Measurements from ENCODE around the gene IL13.
"Not testable (repeated sequence)": the region's sequence is repeated elsewhere in the genome, so short reads cannot be mapped to it uniquely, and the experiment has no call there.

IL13 gene

DNA sequence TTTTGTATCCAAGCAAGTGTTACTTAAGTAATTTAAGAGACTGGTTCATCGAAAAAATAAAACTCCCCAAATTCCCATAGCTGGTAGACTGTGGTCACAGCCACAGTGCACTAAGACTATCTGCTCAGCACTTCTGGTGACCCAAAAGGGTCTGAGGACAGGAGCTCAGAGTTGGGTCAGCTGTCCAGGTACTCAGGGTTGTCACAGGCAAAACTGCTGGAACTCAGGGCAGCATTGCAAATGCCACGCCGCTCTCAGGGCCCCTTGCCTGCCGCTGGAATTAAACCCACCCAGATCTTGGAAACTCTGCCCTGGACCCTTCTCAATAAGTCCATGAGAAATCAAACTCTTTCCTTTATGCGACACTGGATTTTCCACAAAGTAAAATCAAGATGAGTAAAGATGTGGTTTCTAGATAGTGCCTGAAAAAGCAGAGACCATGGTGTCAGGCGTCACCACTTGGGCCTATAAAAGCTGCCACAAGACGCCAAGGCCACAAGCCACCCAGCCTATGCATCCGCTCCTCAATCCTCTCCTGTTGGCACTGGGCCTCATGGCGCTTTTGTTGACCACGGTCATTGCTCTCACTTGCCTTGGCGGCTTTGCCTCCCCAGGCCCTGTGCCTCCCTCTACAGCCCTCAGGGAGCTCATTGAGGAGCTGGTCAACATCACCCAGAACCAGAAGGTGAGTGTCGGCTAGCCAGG, at the start of gene IL13:
IL13 (plus strand) TSS at position 498 of the 705 bp plus-strand sequence; CDS start at position 512, 14 bp downstream.
- DNase-seq (ENCODE audit: low read depth, low spot score) = no peak

- DNase-seq (ENCODE audit: low read depth, low spot score) = no peak
Observed at GRCh38 chr5:132611965-132612364, 46.0 kb upstream of the IL13 start.

DNA sequence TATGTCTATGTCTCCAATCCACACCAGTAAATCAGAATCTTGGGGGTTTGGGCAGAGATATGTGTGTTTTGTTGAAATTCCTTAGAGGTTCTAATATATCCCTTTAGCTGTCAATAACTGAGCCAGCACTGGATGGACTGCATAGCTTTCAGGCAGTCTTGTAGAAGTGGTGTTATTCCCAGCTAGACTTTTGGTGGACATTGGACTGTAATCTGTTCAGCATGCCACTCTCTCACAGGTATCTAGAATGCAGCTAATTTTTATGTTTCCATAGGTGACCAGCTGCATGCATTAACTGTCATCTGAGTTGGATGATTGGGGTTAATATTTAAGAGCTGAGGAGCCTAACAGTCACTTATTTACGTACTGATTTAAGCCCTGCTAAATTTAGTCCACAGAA, 45.1 kb upstream of the IL13 start:
- no peak for DNase-seq (ENCODE audit: low read depth, low spot score)

- DNase-seq (ENCODE audit: low read depth, low spot score) = no peak
Observed at GRCh38 chr5:132621699-132622098, 36.3 kb upstream of the IL13 start.

GRCh38 chr5:132622608-132623007, 35.4 kb upstream of the IL13 start:
- peak; percentile 12 for DNase-seq (ENCODE audit: low read depth, low spot score)

GRCh38 chr5:132627470-132627869, 30.5 kb upstream of the IL13 start:
- no peak for DNase-seq (ENCODE audit: low read depth, low spot score)

DNA sequence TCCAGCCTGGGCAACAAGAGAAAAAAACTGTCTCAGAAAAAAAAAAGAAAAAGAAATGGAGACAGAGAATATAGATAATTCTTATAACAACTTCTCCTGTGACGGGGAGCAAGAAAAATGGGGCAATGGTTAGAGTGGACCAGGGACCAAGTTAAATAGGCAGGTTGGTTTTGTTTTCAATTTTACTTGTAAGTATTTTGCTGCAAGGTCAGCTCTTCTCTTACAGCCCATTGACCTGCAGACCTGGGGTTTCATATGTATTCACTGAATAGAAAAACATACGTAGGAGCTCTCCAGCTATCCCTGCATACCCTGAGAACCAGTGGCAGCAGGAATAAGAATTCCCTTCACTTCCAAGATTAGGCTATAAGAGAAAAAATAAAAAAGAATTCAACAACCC, 29.2 kb upstream of the IL13 start:
- no peak for DNase-seq (ENCODE audit: low read depth, low spot score)

- DNase-seq (ENCODE audit: low read depth, low spot score) = no peak
Observed at GRCh38 chr5:132629230-132629944, 28.6 kb upstream of the IL13 start.

DNA sequence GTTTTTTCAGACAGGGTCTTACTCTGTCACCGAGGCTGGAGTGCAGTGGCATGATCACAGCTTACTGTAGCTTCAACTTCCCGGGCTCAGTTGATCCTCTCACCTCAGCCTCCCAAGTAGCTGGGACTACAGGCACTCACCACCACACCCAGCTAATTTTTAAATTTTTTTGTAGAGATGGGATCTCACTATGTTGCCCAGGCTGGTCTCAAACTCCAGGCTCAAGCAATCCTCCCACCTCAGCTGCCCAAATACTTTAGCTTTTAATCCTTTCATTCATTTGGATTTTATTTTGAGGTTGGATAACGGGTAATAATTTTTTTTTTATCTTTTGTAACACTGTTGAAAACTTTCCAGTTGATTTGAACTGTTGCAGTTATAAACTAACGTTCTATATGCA, 24.4 kb upstream of the IL13 start:
- not testable (repeated sequence) for DNase-seq (ENCODE audit: low read depth, low spot score)

DNA sequence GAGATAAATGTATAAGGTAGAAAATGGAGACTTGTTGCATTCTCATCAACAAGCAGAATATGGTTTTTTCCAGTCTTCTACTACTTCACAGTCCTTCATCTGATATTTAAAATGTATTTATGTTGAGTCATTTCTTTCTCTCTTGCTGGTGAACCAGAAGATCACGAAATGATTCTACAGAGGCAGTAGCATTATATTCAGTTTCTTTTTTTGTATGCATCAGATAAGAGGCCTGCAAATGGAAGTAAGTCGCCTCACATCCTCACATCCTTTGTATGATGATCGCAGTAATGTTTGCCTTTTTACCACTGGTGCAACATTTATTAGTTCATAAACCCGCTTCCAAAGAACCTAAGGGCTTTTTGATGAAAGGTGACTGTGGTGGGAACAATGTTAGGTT, 22.1 kb upstream of the IL13 start:
- no peak for DNase-seq (ENCODE audit: low read depth, low spot score)

GRCh38 chr5:132637241-132637640, 20.7 kb upstream of the IL13 start:
- no peak for DNase-seq (ENCODE audit: low read depth, low spot score)

DNA sequence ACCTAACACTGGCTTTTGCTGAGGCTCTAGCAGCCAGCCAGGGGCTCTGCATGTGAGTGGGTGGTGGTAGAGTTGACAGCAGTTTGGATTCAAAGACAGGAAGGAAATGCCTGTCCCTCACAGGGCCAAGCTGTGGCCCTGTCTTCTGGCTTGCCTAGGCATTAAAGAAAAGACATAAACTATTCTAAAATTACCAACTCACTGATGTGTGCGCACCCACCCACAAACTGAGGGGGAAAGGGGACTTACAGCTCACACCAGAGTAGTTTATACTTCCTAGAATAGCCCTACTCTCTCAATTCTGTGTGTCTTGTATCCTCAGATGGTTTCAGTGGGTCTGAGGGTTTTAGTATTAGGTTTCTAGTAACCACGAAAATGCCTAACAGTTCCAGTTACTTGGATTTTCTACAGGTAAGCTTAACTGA, 18.3 kb upstream of the IL13 start:
- no peak for DNase-seq (ENCODE audit: low read depth, low spot score)

- no peak for DNase-seq (ENCODE audit: low read depth, low spot score)
Observed at GRCh38 chr5:132640613-132641012, 17.4 kb upstream of the IL13 start.

GRCh38 chr5:132641241-132641723, 16.7 kb upstream of the IL13 start:
- DNase-seq (ENCODE audit: low read depth, low spot score) = no peak

- DNase-seq (ENCODE audit: low read depth, low spot score) = no peak
Observed at GRCh38 chr5:132641841-132642240, 16.1 kb upstream of the IL13 start.

GRCh38 chr5:132644177-132644576, 13.8 kb upstream of the IL13 start:
- no peak for DNase-seq (ENCODE audit: low read depth, low spot score)

DNA sequence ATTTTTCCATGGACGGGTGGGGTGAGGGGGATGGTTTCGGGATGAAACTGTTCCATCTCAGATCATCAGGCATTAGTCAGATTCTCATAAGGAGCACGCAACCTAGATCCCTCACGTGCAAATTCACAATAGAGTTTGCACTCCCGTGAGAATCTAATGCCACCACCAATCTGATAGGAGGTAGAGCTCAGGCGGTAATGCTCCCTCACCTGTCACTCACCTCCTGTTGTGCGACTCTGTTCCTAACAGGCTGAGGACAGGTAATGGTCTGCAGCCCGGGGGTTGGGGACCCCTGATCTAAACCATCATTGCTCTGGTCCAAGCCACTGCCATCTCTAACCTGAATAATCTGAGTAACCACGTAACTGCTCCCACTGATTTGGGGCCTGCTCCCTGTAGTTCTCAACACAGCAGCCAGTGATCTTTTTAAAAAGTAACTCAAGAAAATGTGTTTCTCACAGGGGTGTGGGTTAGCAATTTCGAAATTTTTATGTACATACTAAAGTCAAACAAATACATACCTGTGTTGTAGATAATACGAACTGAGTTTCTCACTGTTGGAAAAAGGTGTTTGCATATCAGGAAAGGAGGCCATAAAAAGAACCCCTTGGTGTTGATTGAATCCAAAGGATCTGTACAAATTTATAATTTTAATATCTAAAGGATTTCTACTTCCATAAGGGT, 11.2 kb upstream of the IL13 start:
- no peak for DNase-seq (ENCODE audit: low read depth, low spot score)

GRCh38 chr5:132647473-132647872, 10.5 kb upstream of the IL13 start:
- no peak for DNase-seq (ENCODE audit: low read depth, low spot score)

DNA sequence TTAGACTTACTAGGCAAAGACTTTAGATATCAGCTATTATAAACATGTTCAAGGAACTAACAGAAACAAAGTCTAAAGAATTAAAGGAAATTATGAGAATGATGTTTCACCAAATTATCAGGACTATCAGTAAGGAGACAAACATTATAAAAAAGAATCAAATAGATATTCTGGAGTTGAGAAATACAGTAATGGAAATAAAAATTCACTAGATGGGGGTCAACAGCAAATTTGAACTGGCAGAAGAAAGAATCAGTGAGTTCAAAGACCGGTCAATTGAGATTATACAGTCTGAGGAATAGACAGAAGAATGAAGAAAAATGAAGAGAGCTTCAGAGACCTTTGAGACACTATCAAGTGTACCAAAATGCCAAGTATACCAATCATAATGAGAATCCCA, 9.6 kb upstream of the IL13 start:
- no peak for DNase-seq (ENCODE audit: low read depth, low spot score)

DNA sequence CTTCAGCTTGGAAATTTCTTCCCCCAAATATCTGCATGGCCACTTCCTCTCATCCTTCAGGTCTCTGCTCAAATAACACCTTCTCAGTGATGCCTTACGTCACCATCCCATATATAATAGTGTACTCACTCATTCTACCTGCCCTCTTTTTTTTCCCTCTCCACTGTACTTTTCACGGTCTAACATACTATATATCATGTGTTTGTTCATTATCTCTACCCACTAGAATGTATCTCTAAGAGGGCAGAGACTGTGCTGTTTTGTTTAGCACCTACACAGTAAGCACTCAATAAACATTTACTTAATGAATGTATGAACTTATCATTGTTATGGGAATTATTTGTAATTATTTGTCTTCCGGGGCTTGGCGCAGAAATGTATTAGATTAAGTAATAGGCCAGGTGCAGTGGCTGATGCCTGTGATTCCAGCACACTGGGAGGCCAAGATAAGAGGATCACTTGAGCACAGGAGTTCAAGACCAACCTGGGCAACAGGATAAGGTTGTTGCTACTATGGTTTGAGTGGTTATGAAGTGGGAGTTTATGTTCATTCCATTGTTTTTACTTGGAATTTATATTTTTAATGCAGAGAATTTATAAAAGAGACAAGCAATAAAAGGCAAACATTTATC, 6.0 kb upstream of the IL13 start:
- no peak for DNase-seq (ENCODE audit: low read depth, low spot score)

DNA sequence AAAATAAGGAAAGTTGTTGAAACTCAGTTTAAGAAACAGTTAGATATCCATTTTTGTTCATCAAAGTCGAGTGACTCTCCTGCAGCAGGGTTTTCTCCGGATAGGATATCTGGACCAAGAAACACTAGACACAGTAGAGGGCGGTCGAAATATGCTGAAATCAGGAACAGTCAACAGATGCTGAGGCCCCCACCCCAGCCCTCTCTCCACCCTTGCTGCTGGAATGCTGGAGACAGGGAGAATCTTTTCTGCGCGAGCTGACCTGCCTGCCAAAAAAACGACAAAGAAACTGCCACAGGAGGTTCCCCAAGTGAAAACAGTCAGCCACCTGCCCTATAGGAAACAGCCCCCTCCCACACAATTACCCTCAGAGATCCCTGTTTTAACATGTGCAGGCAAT, 4.3 kb upstream of the IL13 start:
- no peak for DNase-seq (ENCODE audit: low read depth, low spot score)

Data from brain pericyte (primary cell).